Testis (tissue), 3 donors: ENCODE data around the gene KCNRG. TPM values are rescaled to one million over a fixed set of nuclear protein-coding genes. Genes with fewer than 3 reads are reported as not detected.
A peak's percentile ranks its signal among the peaks of the same experiment; 100 is the strongest.

Source experiments
- DNase-seq: peaks from one replicate; pipeline ENCODE4 v3.0.0-alpha.2; 2019
- H3K27ac ChIP-seq, 2 donors: fragments of 200-600 bp; sonication (generic); one replicate each; pipeline ENCODE4 v1.5.1; 2019
- H3K27me3 ChIP-seq: fragments of 200-600 bp; sonication (generic); one replicate; pipeline ENCODE4 v1.5.1; 2019
- H3K36me3 ChIP-seq: fragments of 200-600 bp; sonication (generic); one replicate; pipeline ENCODE4 v1.5.1; 2017; ENCODE audit warnings: low read depth; ENCODE audit errors: missing control alignments
- H3K4me1 ChIP-seq: fragments of 200-600 bp; sonication (generic); one replicate; pipeline ENCODE4 v1.5.1; 2019
- H3K4me3 ChIP-seq, 2 donors: fragments of 200-600 bp; sonication (generic); one replicate each; pipeline ENCODE4 v1.5.1; 2017 to 2019
- H3K9me3 ChIP-seq: fragments of 200-600 bp; sonication (generic); one replicate; pipeline ENCODE4 v1.5.1; 2017
- CTCF ChIP-seq, 3 experiments: fragments of 450-650 bp in 2 of 3; fragments of 200-600 bp in 1 of 3; sonication (generic) in 1 of 3; IDR thresholded peaks; one replicate each; pipeline ENCODE4 v1.5.1; 2016 to 2019; ENCODE audit warnings: antibody characterized with exemption in 3 of 3, mild to moderate bottlenecking in 2 of 3, moderate library complexity in 1 of 3
- POLR2A ChIP-seq: fragments of 450-650 bp; IDR thresholded peaks from one replicate; pipeline ENCODE4 v1.6.1; 2017; ENCODE audit warnings: antibody characterized with exemption, mild to moderate bottlenecking, moderate library complexity
- WGBS, 2 donors: methylation state at CpG; one replicate each; pipeline ENCODE4 v1.1.5; 2018; 5-methylcytosine and 5-hydroxymethylcytosine counted together
- intact Hi-C: fragments of 100-400 bp; cut with DNase I; formaldehyde crosslinking; loops from one replicate; pipeline ENCODE4 v1.15.1; 2023; ENCODE audit warnings: low total_unique reads
- polyA plus RNA-seq: library from polyadenylated mRNA; stranded (reverse); fragments of 350-450 nt; fragmentation: Illumina TruSeq; extraction: RNeasy Lipid Tissue Mini Kit (QIAGEN cat#74804); gene quantifications from one replicate; pipeline ENCODE4 v1.2.3, GENCODE V29; 2014; ENCODE audit warnings: low read depth, low replicate concordance; ENCODE audit not compliant: insufficient read depth
- total RNA-seq, 2 donors: library from RNA; depleted of rRNA; stranded (reverse); fragments of >200 nt; gene quantifications; one replicate each; pipeline ENCODE4 v1.2.3, GENCODE V29; 2016

The KCNRG gene
- total and polyA plus RNA-seq, 3 donors from 2014 or later: 1.1 to 3.1 (median 2.9) TPM

GRCh38 chr13:49996161-49996915 lies 18.9 kb upstream of the KCNRG start:
- peak; percentile 92 for DNase-seq
- WGBS, 2 donors: 0 to 1% methylated on average over 15 to 57 of the region's 68 CpGs
- Histone ChIP-seq H3K27me3 (no peaks in the 10 kb centered on the region), H3K9me3 (no peaks in the 10 kb centered on the region), H3K36me3 (no peaks in the 10 kb centered on the region), H3K27ac (peak overlapping the region; percentile 98), H3K4me3 (peak overlapping the region; percentile 94 to 95), H3K4me1 (peaks cover 13% of the 10 kb centered on the region)
- TF ChIP-seq CTCF (IDR thresholded peaks at IDR 0.05): no peak
- TF ChIP-seq POLR2A: no peak
- intact Hi-C loops: loop anchor here (5.0 kb wide), 1 partner anchor 86 kb away; no protein-coding TSS in a partner anchor

- 1 to 2% methylated on average over 24 to 47 of the region's 56 CpGs for WGBS, 2 donors
- TF ChIP-seq CTCF (IDR thresholded peaks at IDR 0.05) (peak; percentile 62 to 69 (median 63)), POLR2A (peak; percentile 45)
- H3K36me3 ChIP-seq: no peaks in the 10 kb centered on the region
- peak; percentile 94 for DNase-seq
- H3K4me1 ChIP-seq: peaks cover 18% of the 10 kb centered on the region
- no peaks in the 10 kb centered on the region for H3K27me3 ChIP-seq
- H3K4me3 ChIP-seq: peak within 1 kb of the TSS; percentile 94 to 95
- H3K9me3 ChIP-seq: no peaks in the 10 kb centered on the region
- peak within 1 kb of the TSS; percentile 98 to 100 for H3K27ac ChIP-seq
- intact Hi-C loops: loop anchor here (5.0 kb wide), 1 partner anchor 85 kb away; no protein-coding TSS in a partner anchor
Observed at GRCh38 chr13:49996951-49997895, 18.0 kb upstream of the KCNRG start, which contains the start of gene TRIM13. TSS of gene TRIM13 (plus strand) at chr13:49997042. CDS start at chr13:50011941, 14,899 bp downstream.

- Histone ChIP-seq H3K36me3 (no peaks in the 10 kb centered on the region), H3K27me3 (no peaks in the 10 kb centered on the region), H3K4me3 (peak overlapping the region; percentile 94 to 95), H3K9me3 (no peaks in the 10 kb centered on the region), H3K4me1 (peaks cover 25% of the 10 kb centered on the region), H3K27ac (peak overlapping the region; percentile 98 to 100)
- DNase-seq: no peak
- intact Hi-C loops: loop anchor here (5.0 kb wide), 1 partner anchor 84 kb away; no protein-coding TSS in a partner anchor
- WGBS, 2 donors: 1 to 14% methylated on average over 4 of the region's 4 CpGs
- TF ChIP-seq POLR2A (no peak), CTCF (IDR thresholded peaks at IDR 0.05) (no peak)
Observed at GRCh38 chr13:49997955-49998354, 17.3 kb upstream of the KCNRG start.

- TF ChIP-seq CTCF (IDR thresholded peaks at IDR 0.05) (no peak), POLR2A (no peak)
- Histone ChIP-seq H3K27me3 (no peaks in the 10 kb centered on the region), H3K36me3 (no peaks in the 10 kb centered on the region), H3K9me3 (no peaks in the 10 kb centered on the region), H3K4me3 (no peak overlapping the region), H3K27ac (no peak overlapping the region), H3K4me1 (peaks cover 25% of the 10 kb centered on the region)
- intact Hi-C loops: loop anchor here (5.0 kb wide), 1 partner anchor 83 kb away; no protein-coding TSS in a partner anchor
- no peak for DNase-seq
- 75 to 76% methylated on average over 18 to 22 of the region's 22 CpGs for WGBS, 2 donors
Observed at GRCh38 chr13:49998714-49999624, 16.3 kb upstream of the KCNRG start.
